C4-2B (cell line): ENCODE results near the gene EFEMP1.
"Not testable (repeated sequence)": the region's sequence is repeated elsewhere in the genome, so short reads cannot be mapped to it uniquely, and the experiment has no call there.

Experiments
- H3K27ac ChIP-seq: fragments of 450-650 bp; 2 replicates; pipeline ENCODE4 v1.5.1; 2017
- CTCF ChIP-seq: fragments of 450-650 bp; conservative IDR thresholded peaks from 2 replicates; pipeline ENCODE4 v1.5.1; 2017; ENCODE audit warnings: mild to moderate bottlenecking
- ZFX ChIP-seq: fragments of 450-650 bp; IDR thresholded peaks from 2 replicates; pipeline ENCODE4 v1.6.1; 2017

EFEMP1 gene

GRCh38 chr2:55827855-55828254 lies 95.7 kb downstream of the EFEMP1 start:
- no peak for TF ChIP-seq ZFX
- no peak for TF ChIP-seq CTCF
- no peak overlapping the region for H3K27ac ChIP-seq

GRCh38 chr2:55827428-55827827 lies 96.2 kb downstream of the EFEMP1 start:
- H3K27ac ChIP-seq: not testable (repeated sequence)

GRCh38 chr2:55826246-55826645 lies 97.3 kb downstream of the EFEMP1 start:
- TF ChIP-seq CTCF (no peak), ZFX (no peak)
- no peak overlapping the region for H3K27ac ChIP-seq

GRCh38 chr2:55824551-55825096 lies 99.0 kb downstream of the EFEMP1 start:
- no peak overlapping the region for H3K27ac ChIP-seq
- TF ChIP-seq CTCF: no peak
- no peak for TF ChIP-seq ZFX
